Measurements from ENCODE around the gene IQGAP2. TPM values are rescaled to one million over a fixed set of nuclear protein-coding genes. Genes with fewer than 3 reads are reported as not detected.

The IQGAP2 gene
- polyA plus RNA-seq, 1 donor, result 29.2 TPM

DNA sequence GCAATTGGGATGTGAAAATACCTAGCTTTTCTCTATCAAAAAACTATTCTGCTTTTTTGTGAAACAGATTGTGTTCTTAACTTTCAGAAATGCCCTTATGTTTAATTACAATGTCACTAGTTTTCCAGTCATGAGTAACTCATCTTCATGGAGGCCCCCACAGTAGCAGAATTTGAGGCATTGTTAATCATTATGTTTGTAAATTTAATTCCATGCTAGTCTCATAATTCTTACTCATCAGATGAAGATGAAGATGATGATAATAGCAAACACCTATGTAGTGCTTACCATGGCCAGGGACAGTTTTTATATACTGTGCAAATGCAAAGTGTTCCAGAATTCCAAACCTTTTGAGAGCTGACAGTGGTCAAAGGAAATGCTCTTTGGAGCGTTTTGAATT, 285.1 kb downstream of the IQGAP2 start:
- H3K27me3 ChIP-seq (ENCODE audit: control insufficient read depth, insufficient read depth, low read length), result no peaks in the 10 kb centered on the region
- no peaks in the 10 kb centered on the region for H3K9me3 ChIP-seq (ENCODE audit: control insufficient read depth, low read depth, low read length)
- 71% methylated on average over 1 of the region's 1 CpG for WGBS (ENCODE audit: insufficient coverage, low lambda C conversion rate)
- H3K27ac ChIP-seq (ENCODE audit: low read length), result peak overlapping the region; percentile 22
- H3K36me3 ChIP-seq (ENCODE audit: control insufficient read depth, insufficient read depth, low read length), result no peaks in the 10 kb centered on the region
- no peak for DNase-seq
- no peak overlapping the region for H3K4me3 ChIP-seq (ENCODE audit: low read length)
- H3K4me1 ChIP-seq (ENCODE audit: control insufficient read depth, insufficient read depth, low read length), result peaks cover 39% of the 10 kb centered on the region

DNA sequence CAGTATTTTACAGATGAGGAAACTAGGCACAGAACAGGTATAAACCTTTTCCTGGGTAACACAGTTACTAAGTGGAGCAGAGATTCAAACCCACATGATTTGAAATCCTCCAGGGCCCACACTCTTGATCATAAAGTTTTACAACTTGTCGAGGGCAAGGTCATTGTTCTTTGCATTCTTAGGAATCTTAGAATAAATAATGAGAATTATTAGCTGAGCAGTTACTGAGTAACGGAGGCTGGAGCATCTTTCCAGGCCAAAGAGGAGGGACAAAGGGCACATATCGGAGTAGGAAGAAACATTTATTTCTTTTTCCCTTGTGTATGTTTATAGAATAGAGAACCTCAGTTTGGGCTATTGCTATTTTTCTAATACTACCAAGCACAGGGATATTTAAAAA, 285.8 kb downstream of the IQGAP2 start:
- Histone ChIP-seq H3K27ac (ENCODE audit: low read length) (peak overlapping the region; percentile 22), H3K9me3 (ENCODE audit: control insufficient read depth, low read depth, low read length) (no peaks in the 10 kb centered on the region), H3K27me3 (ENCODE audit: control insufficient read depth, insufficient read depth, low read length) (no peaks in the 10 kb centered on the region), H3K4me1 (ENCODE audit: control insufficient read depth, insufficient read depth, low read length) (peaks cover 35% of the 10 kb centered on the region), H3K36me3 (ENCODE audit: control insufficient read depth, insufficient read depth, low read length) (no peaks in the 10 kb centered on the region), H3K4me3 (ENCODE audit: low read length) (no peak overlapping the region)
- WGBS (ENCODE audit: insufficient coverage, low lambda C conversion rate), result 0% methylated on average over 2 of the region's 3 CpGs
- DNase-seq, result peak; percentile 66 to 88

DNA sequence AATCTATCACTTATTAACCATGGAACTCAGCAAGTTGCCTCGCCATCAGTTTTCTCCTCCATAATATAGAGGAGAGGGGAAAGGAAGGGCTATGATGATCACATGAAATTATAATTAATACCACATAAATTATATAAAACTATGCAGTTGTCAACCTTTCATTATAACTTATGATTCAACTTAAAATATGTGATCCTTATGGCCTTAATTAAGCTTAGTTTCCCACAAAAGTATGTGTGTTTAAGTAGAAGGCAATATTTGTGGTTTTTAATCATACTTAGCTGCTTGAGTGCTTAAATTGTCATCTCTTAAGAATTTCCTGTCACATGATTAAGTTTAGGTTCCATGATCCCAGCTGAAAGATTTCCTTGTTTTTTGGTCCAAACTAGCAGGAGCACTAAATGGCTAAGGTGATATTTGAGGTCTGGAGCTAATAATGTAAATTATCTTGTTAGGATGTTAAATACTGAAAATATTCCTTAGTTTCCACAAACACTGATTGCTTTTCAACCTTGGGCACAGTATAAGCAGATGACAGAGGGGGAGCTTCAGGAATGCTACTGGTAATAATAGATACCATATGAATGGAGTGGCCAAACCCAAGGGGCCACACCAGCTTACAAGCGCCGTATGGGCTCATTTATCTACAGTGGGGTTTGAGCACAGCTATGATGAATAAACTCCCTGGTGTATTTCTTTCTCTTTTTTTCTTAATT, 286.4 kb downstream of the IQGAP2 start:
- Histone ChIP-seq H3K4me1 (ENCODE audit: control insufficient read depth, insufficient read depth, low read length) (peaks cover 35% of the 10 kb centered on the region), H3K9me3 (ENCODE audit: control insufficient read depth, low read depth, low read length) (no peaks in the 10 kb centered on the region), H3K36me3 (ENCODE audit: control insufficient read depth, insufficient read depth, low read length) (no peaks in the 10 kb centered on the region), H3K27me3 (ENCODE audit: control insufficient read depth, insufficient read depth, low read length) (no peaks in the 10 kb centered on the region), H3K4me3 (ENCODE audit: low read length) (no peak overlapping the region), H3K27ac (ENCODE audit: low read length) (peak overlapping the region; percentile 65)
- peak in 1 of 2 donors; percentile 23 for DNase-seq
- no CpG with 5 or more reads among the region's 3 CpGs for WGBS (ENCODE audit: insufficient coverage, low lambda C conversion rate)

DNA sequence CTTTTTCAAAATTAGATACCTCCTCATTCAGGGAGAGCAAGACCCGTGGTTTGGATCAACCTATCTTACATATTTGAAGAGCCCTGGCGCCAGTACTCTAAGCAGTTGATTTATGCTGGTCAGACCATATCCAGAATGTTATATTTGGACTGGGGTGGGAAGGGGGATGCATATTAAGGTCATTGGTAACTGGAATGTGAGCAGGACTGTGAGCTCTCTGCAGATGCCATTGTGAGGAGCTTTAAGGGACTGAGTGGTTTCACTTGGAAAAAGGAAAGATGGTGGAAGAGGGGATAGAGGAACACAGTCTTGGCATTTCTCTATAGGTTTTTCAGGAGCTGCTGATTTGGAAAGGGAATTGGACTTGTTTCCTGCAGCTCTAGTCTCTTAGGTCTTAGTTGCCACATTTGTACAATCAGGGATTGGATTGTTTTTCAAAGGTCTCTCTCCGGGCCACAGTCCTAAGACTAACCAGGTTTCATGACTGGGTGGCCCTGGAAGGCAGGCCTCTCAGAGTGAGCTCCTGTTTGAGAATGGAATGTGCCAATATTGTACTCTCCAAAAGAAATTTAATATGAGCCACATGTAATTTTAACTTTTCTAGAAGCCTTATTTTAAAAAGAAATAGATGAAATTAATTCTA, 287.1 kb downstream of the IQGAP2 start:
- WGBS (ENCODE audit: insufficient coverage, low lambda C conversion rate), result 100% methylated on average over 1 of the region's 3 CpGs
- peaks cover 30% of the 10 kb centered on the region for H3K4me1 ChIP-seq (ENCODE audit: control insufficient read depth, insufficient read depth, low read length)
- no peaks in the 10 kb centered on the region for H3K9me3 ChIP-seq (ENCODE audit: control insufficient read depth, low read depth, low read length)
- no peaks in the 10 kb centered on the region for H3K27me3 ChIP-seq (ENCODE audit: control insufficient read depth, insufficient read depth, low read length)
- no peak overlapping the region for H3K4me3 ChIP-seq (ENCODE audit: low read length)
- no peaks in the 10 kb centered on the region for H3K36me3 ChIP-seq (ENCODE audit: control insufficient read depth, insufficient read depth, low read length)
- H3K27ac ChIP-seq (ENCODE audit: low read length), result peak overlapping the region; percentile 65
- no peak for DNase-seq

DNA sequence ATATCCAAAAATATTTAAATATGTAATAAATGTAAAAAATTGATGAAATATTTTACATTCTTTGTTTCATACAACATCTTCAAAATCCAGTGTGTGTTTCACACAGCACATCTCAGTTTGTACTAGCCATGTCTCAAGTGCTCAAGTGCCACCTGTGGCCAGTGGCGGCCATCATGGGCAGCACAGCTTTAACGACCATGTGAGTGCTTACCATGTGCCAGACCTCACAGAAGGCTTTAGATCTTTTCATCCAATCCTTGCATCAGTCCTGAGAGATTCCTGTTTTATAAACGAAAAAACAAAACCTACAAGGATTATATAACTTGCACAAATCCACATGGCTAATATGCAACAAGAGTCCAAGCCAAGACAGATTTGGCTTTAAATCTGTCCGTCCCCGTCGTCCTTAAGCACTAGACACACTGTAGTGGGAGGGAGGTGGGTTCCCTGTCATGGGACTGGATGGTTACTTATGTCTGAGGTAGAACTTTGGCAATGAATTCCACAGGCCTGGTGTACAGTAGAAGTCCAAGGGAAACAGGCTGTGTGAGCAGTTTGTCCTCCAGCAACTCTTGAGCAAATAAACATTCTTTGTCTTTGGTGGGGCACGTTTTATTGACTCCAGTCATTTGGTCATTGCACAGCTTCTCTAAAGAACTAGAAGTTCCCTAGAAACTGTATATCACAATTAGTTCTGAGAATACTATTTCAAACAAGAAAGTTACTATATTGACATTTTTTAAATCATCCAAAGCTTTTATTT, 287.8 kb downstream of the IQGAP2 start:
- peak overlapping the region; percentile 65 for H3K27ac ChIP-seq (ENCODE audit: low read length)
- H3K9me3 ChIP-seq (ENCODE audit: control insufficient read depth, low read depth, low read length), result no peaks in the 10 kb centered on the region
- no peak overlapping the region for H3K4me3 ChIP-seq (ENCODE audit: low read length)
- peak in 1 of 2 donors; percentile 63 for DNase-seq
- WGBS (ENCODE audit: insufficient coverage, low lambda C conversion rate), result no CpG with 5 or more reads among the region's 7 CpGs
- H3K36me3 ChIP-seq (ENCODE audit: control insufficient read depth, insufficient read depth, low read length), result no peaks in the 10 kb centered on the region
- H3K4me1 ChIP-seq (ENCODE audit: control insufficient read depth, insufficient read depth, low read length), result peaks cover 26% of the 10 kb centered on the region
- H3K27me3 ChIP-seq (ENCODE audit: control insufficient read depth, insufficient read depth, low read length), result no peaks in the 10 kb centered on the region

DNA sequence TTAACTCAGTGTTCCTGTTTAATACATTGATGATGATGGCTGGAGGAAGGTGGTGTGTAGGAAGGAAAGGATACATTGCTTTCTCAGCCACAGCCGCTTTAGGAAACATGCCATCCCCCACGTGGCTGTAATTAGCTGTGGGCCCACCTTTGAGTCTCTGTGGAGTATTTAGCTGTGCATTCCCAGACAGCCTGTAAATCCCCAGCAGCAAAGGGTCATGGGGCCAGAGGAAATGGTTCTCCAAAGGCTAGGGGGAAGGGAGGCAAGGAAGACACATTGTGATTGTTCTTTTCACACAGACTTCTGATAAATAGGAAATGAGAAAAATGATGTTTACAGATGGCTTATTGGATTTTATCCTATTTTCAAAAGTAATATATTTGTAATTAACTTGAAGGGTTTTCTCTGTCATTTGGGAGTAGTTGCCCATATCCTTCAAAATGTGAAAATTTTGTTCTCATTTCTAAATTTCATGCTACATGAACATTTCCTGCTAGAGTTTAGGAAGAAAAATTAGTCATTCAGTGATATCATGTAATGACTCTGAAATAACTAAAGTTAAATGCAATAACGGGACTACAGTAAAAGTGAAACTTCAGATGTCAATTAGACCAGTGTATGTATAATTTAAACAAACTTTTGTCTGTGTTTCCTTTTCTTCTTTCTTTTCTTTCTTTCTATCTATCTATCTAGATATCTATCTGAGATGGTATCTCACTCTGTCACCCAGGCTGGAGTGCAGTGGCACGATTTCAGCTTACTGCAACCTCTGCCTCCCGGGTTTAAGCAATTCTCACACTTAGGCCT, 288.6 kb downstream of the IQGAP2 start:
- Histone ChIP-seq H3K9me3 (ENCODE audit: control insufficient read depth, low read depth, low read length) (no peaks in the 10 kb centered on the region), H3K36me3 (ENCODE audit: control insufficient read depth, insufficient read depth, low read length) (no peaks in the 10 kb centered on the region), H3K27ac (ENCODE audit: low read length) (peak overlapping the region; percentile 65), H3K4me1 (ENCODE audit: control insufficient read depth, insufficient read depth, low read length) (peaks cover 26% of the 10 kb centered on the region), H3K27me3 (ENCODE audit: control insufficient read depth, insufficient read depth, low read length) (no peaks in the 10 kb centered on the region), H3K4me3 (ENCODE audit: low read length) (no peak overlapping the region)
- peak in 1 of 2 donors; percentile 48 for DNase-seq
- WGBS (ENCODE audit: insufficient coverage, low lambda C conversion rate), result 80% methylated on average over 2 of the region's 5 CpGs

DNA sequence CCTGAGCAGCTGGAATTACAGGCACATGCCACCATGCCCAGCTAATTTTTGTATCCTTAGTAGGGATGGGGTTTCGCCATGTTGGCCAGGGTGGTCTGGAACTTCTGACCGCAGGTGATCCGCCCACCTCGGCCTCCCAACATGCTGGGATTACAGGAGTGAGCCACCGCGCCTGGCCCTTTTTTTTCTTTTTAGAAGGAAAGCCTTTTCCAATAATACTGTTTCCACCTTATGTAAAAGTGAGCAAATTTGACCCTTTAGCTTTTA, 289.1 kb downstream of the IQGAP2 start:
- no peaks in the 10 kb centered on the region for H3K36me3 ChIP-seq (ENCODE audit: control insufficient read depth, insufficient read depth, low read length)
- no peaks in the 10 kb centered on the region for H3K27me3 ChIP-seq (ENCODE audit: control insufficient read depth, insufficient read depth, low read length)
- no peak overlapping the region for H3K4me3 ChIP-seq (ENCODE audit: low read length)
- no peak for DNase-seq
- WGBS (ENCODE audit: insufficient coverage, low lambda C conversion rate), result 100% methylated on average over 2 of the region's 6 CpGs
- H3K4me1 ChIP-seq (ENCODE audit: control insufficient read depth, insufficient read depth, low read length), result peaks cover 26% of the 10 kb centered on the region
- H3K9me3 ChIP-seq (ENCODE audit: control insufficient read depth, low read depth, low read length), result no peaks in the 10 kb centered on the region
- no peak overlapping the region for H3K27ac ChIP-seq (ENCODE audit: low read length)

DNA sequence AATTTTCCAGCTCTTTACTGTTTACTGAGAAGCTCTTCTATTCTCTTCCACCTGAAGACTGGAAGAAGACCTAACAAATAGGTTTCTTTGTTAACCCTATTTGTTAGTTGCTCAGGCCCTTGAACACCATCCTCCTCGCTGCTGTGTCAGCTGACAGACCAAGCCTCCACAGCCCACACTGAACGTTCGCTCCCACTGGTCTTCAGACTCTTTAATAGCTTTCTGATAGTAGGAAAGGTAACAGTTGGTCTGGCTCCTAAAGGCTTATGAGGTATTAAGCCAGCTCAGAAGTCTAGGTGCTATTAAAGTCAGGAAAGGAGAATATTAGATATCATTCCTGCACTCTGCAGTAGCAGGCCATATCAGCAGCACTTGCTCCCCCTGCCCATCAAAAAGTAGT, 289.6 kb downstream of the IQGAP2 start:
- no peak for DNase-seq
- H3K27ac ChIP-seq (ENCODE audit: low read length), result no peak overlapping the region
- no peaks in the 10 kb centered on the region for H3K27me3 ChIP-seq (ENCODE audit: control insufficient read depth, insufficient read depth, low read length)
- WGBS (ENCODE audit: insufficient coverage, low lambda C conversion rate), result no CpG with 5 or more reads among the region's 3 CpGs
- peaks cover 26% of the 10 kb centered on the region for H3K4me1 ChIP-seq (ENCODE audit: control insufficient read depth, insufficient read depth, low read length)
- H3K9me3 ChIP-seq (ENCODE audit: control insufficient read depth, low read depth, low read length), result no peaks in the 10 kb centered on the region
- no peaks in the 10 kb centered on the region for H3K36me3 ChIP-seq (ENCODE audit: control insufficient read depth, insufficient read depth, low read length)
- H3K4me3 ChIP-seq (ENCODE audit: low read length), result no peak overlapping the region

DNA sequence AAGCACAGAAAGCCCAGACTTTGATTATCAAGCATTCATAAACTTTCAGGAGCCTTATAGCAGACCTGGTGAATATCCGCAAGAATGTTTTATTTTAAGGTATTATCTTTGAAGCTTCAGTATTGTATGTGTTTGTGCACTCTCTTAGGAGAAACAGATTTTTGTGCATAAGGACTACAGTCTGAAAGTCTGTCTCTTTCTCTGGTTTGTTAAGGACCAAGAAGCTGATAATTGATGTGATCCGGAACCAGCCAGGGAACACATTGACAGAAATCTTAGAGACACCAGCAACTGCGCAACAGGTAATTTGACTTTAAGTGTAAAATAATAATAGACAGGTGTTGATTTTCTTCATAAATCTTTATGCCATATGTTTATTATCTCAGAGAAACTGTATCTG, 290.1 kb downstream of the IQGAP2 start:
- DNase-seq, result no peak
- Histone ChIP-seq H3K27ac (ENCODE audit: low read length) (no peak overlapping the region), H3K27me3 (ENCODE audit: control insufficient read depth, insufficient read depth, low read length) (no peaks in the 10 kb centered on the region), H3K36me3 (ENCODE audit: control insufficient read depth, insufficient read depth, low read length) (no peaks in the 10 kb centered on the region), H3K4me3 (ENCODE audit: low read length) (no peak overlapping the region), H3K4me1 (ENCODE audit: control insufficient read depth, insufficient read depth, low read length) (peaks cover 26% of the 10 kb centered on the region), H3K9me3 (ENCODE audit: control insufficient read depth, low read depth, low read length) (no peaks in the 10 kb centered on the region)
- WGBS (ENCODE audit: insufficient coverage, low lambda C conversion rate), result 60% methylated on average over 1 of the region's 3 CpGs

DNA sequence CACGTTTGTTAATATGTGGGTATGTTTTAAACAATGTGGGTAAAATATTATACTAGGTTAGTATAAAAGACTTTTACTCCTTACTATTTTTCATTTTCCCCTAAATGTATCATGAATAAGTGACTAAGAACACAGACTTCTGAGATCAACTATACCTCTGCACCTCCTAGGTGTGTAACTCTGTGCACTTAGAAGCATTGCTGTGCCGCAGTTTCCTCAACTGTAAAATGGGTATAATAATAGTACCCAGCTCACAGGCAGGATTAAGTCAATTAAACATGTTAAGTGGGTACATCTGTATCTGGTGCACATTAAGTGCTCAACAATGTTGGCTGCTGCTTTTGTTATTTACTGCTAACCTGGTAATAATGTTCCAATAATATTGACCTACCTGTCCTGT, 291.2 kb downstream of the IQGAP2 start:
- WGBS (ENCODE audit: insufficient coverage, low lambda C conversion rate), result 100% methylated on average over 1 of the region's 2 CpGs
- H3K27ac ChIP-seq (ENCODE audit: low read length), result no peak overlapping the region
- H3K4me3 ChIP-seq (ENCODE audit: low read length), result no peak overlapping the region
- no peaks in the 10 kb centered on the region for H3K36me3 ChIP-seq (ENCODE audit: control insufficient read depth, insufficient read depth, low read length)
- no peaks in the 10 kb centered on the region for H3K27me3 ChIP-seq (ENCODE audit: control insufficient read depth, insufficient read depth, low read length)
- H3K4me1 ChIP-seq (ENCODE audit: control insufficient read depth, insufficient read depth, low read length), result peaks cover 23% of the 10 kb centered on the region
- H3K9me3 ChIP-seq (ENCODE audit: control insufficient read depth, low read depth, low read length), result no peaks in the 10 kb centered on the region
- no peak for DNase-seq

Data from large intestine (tissue), 3 donors.